GM12878 (cell line): ENCODE data around the gene ASCC2. TPM values are rescaled to one million over a fixed set of nuclear protein-coding genes. Genes with fewer than 3 reads are reported as not detected.

Source experiments
- ATAC-seq: fragments of 200-7000 bp; cut with Tn5 transposase; 3 replicates; pipeline ENCODE4 v1.9.1; 2020; ENCODE audit warnings: mild to moderate bottlenecking, moderate library complexity
- BruUV-seq: library from RNA; stranded (reverse); fragments of 400-500 nt; replicated peaks from 2 replicates; lab custom pipeline; 2021; lab: Mats Ljungman, UMichigan
- CTCF ChIA-PET: fragments of 300-600 bp; sonication (Branson Sonifier 250); formaldehyde crosslinking; extraction: SDS; loops from one replicate; lab custom pipeline; 2021; ENCODE audit warnings: inconsistent platforms; lab: Yijun Ruan, JAX
- POLR2A ChIA-PET: fragments of 350-600 bp; formaldehyde crosslinking; extraction: SDS; loops from one replicate; lab custom pipeline; 2021; ENCODE audit warnings: inconsistent platforms; lab: Charles Lee
- RAD21 ChIA-PET: fragments of 300-600 bp; sonication (Branson Sonifier 250); formaldehyde crosslinking; loops from one replicate; lab custom pipeline; 2023; ENCODE audit warnings: antibody characterized with exemption; ENCODE audit not compliant: unreplicated experiment; lab: Charles Lee
- SMC1A ChIA-PET: fragments of 300-600 bp; sonication (Branson Sonifier 250); formaldehyde crosslinking; loops from one replicate; lab custom pipeline; 2023; ENCODE audit not compliant: unreplicated experiment, uncharacterized antibody; lab: Charles Lee
- DNase-seq: peaks from one replicate; pipeline ENCODE4 v3.0.0-alpha.2; 2011; ENCODE audit warnings: low read depth, low spot score
- FAIRE-seq: peaks from 3 replicates; lab custom pipeline; 2011; peaks lifted over from hg19 to GRCh38; lab: Jason Lieb, UNC
- H2AFZ ChIP-seq: 2 replicates; pipeline ENCODE4 v1.6.0; 2011; ENCODE audit warnings: low read depth, low read length, control low read depth; ENCODE audit not compliant: control insufficient read depth
- H3K27ac ChIP-seq: 2 replicates; pipeline ENCODE4 v1.5.1; 2011; ENCODE audit warnings: control low read depth; ENCODE audit not compliant: control insufficient read depth, insufficient read depth
- H3K27me3 ChIP-seq, 2 experiments: replicated peaks in 1 of 2; 2 replicates each; pipeline versions ENCODE4 v1.6.0 to v1.6.1; 2011; ENCODE audit warnings: low read length in 1 of 2; ENCODE audit not compliant: control insufficient read depth in 2 of 2, insufficient read depth in 2 of 2
- H3K36me3 ChIP-seq, 2 experiments: 2 replicates each; pipeline ENCODE4 v1.5.1; 2011; ENCODE audit warnings: low read length in 1 of 2; ENCODE audit not compliant: control insufficient read depth in 2 of 2, insufficient read depth in 2 of 2
- H3K4me1 ChIP-seq: 2 replicates; pipeline ENCODE4 v1.6.1; 2011; ENCODE audit warnings: mild to moderate bottlenecking, low read length, moderate library complexity, mixed read lengths; ENCODE audit not compliant: control insufficient read depth, insufficient read depth
- H3K4me2 ChIP-seq: 2 replicates; pipeline ENCODE4 v1.6.0; 2011; ENCODE audit warnings: control low read depth; ENCODE audit not compliant: control insufficient read depth, insufficient read depth
- H3K4me3 ChIP-seq: fragments of 200-600 bp; sonication (generic); 2 replicates; pipeline ENCODE4 v1.5.1; 2016
- H3K79me2 ChIP-seq: 2 replicates; pipeline ENCODE4 v1.6.0; 2011; ENCODE audit warnings: low read length; ENCODE audit not compliant: control insufficient read depth, insufficient read depth
- H3K9ac ChIP-seq: 2 replicates; pipeline ENCODE4 v1.8.0; 2011; ENCODE audit warnings: low read length, control low read depth, mixed read lengths; ENCODE audit not compliant: control insufficient read depth, insufficient read depth
- H3K9me3 ChIP-seq: replicated peaks from 3 replicates; pipeline ENCODE4 v1.5.1; 2011; ENCODE audit warnings: mild to moderate bottlenecking, low read length; ENCODE audit not compliant: control insufficient read depth, insufficient read depth
- H4K20me1 ChIP-seq: 2 replicates; pipeline ENCODE4 v1.6.0; 2011; ENCODE audit not compliant: control insufficient read depth, insufficient read depth
- ASH2L ChIP-seq: fragments of 300-600, 200-600 bp; sonication (generic); IDR thresholded peaks from 2 replicates; pipeline ENCODE4 v1.6.1; 2017; ENCODE audit warnings: low read depth, mild to moderate bottlenecking, borderline replicate concordance
- BCL11A ChIP-seq: IDR thresholded peaks from 2 replicates; pipeline ENCODE4 v1.6.1; 2011; ENCODE audit warnings: low read depth, low read length
- EED ChIP-seq: sonication (generic); IDR thresholded peaks from 2 replicates; pipeline ENCODE4 v1.6.1; 2016; ENCODE audit warnings: antibody characterized with exemption, low read depth
- HDAC2 ChIP-seq: fragments of 200-600 bp; sonication (generic); IDR thresholded peaks from 2 replicates; pipeline ENCODE4 v1.6.1; 2017
- HSF1 ChIP-seq: fragments of 150-350 bp; IDR thresholded peaks from 2 replicates; pipeline ENCODE4 v1.6.1; 2014; ENCODE audit warnings: mild to moderate bottlenecking, low read depth, low read length
- MTA2 ChIP-seq: fragments of 450-650 bp; IDR thresholded peaks from 2 replicates; pipeline ENCODE4 v1.6.1; 2016; ENCODE audit warnings: low read depth, mild to moderate bottlenecking, moderate library complexity
- SIN3A ChIP-seq: IDR thresholded peaks from 2 replicates; pipeline ENCODE4 v1.6.1; 2012; ENCODE audit warnings: low read depth, low read length, improper control_type of control experiment
- STAT1 ChIP-seq: fragments of 450-650 bp; conservative IDR thresholded peaks from 2 replicates; pipeline ENCODE4 v1.6.1; 2014; ENCODE audit warnings: antibody characterized with exemption, mild to moderate bottlenecking
- STAT3 ChIP-seq: IDR thresholded peaks from 2 replicates; pipeline ENCODE4 v1.6.1; 2011; ENCODE audit warnings: low read depth, low read length, improper control_type of control experiment
- TAF1 ChIP-seq: IDR thresholded peaks from 2 replicates; pipeline ENCODE4 v1.6.1; 2011; ENCODE audit warnings: mild to moderate bottlenecking, low read depth, low read length, borderline replicate concordance
- TCF12 ChIP-seq: IDR thresholded peaks from 2 replicates; pipeline ENCODE4 v1.6.1; 2011; ENCODE audit warnings: low read depth, mild to moderate bottlenecking, low read length
- YY1 ChIP-seq: IDR thresholded peaks from 2 replicates; pipeline ENCODE4 v1.6.1; 2011; ENCODE audit warnings: low read depth, mild to moderate bottlenecking, low read length
- ZNF622 ChIP-seq: fragments of 450-650 bp; IDR thresholded peaks from 2 replicates; pipeline ENCODE4 v1.6.1; 2017; ENCODE audit warnings: mild to moderate bottlenecking, inconsistent platforms
- ZNF687 ChIP-seq: fragments of 450-650 bp; IDR thresholded peaks from 2 replicates; pipeline ENCODE4 v1.6.1; 2017; ENCODE audit warnings: mild to moderate bottlenecking, moderate library complexity
- WGBS: methylation state at CpG from one replicate; pipeline ENCODE4 v1.1.6; 2016; ENCODE audit warnings: low lambda C conversion rate; ENCODE audit not compliant: insufficient replicate concordance, insufficient coverage; ENCODE audit errors: missing lambda C conversion rate; 5-methylcytosine and 5-hydroxymethylcytosine counted together
- in situ Hi-C: fragments of 300-500 bp; cut with MboI; formaldehyde crosslinking; loops from 9 replicates; pipeline ENCODE4 v1.14.3; 2018; ENCODE audit warnings: mixed read lengths
- intact Hi-C: fragments of 100-400 bp; cut with micrococcal nuclease; formaldehyde crosslinking; loops from one replicate; pipeline ENCODE4 v1.14.2; 2022; ENCODE audit not compliant: unreplicated experiment
- polyA plus RNA-seq, 11 experiments: library from polyadenylated mRNA; depleted of rRNA in 4 of 11; unstranded in 6 of 11; stranded (reverse) in 5 of 11; fragments of >200 nt; fragmentation: Nextera tagmentation in 4 of 11; fragmentation: Illumina TruSeq in 1 of 11; extraction: Ambion mirVana in 4 of 11; extraction: Trizol in 1 of 11; gene quantifications; 1 replicate in 1 of 11; 2 replicates in 10 of 11; pipeline versions ENCODE4 v1.2.1 to v1.2.3, GENCODE V29; 2011 to 2016; ENCODE audit warnings: inconsistent platforms in 2 of 11, missing spikeins in 2 of 11, low read depth in 1 of 11
- total RNA-seq, 4 experiments: library from RNA; depleted of rRNA in 3 of 4; stranded (reverse); fragments of >200 nt in 3 of 4; fragmentation: Illumina TruSeq in 1 of 4; extraction: Trizol in 1 of 4; gene quantifications; 2 replicates each; pipeline versions ENCODE4 v1.2.1 to v1.2.3, GENCODE V29; 2013 to 2021
- TF ChIP-seq, protein P1 (sequence below): fragments of 450-650 bp; IDR thresholded peaks from 2 replicates; pipeline ENCODE4 v1.6.1; 2017; ENCODE audit warnings: low read depth, mild to moderate bottlenecking, moderate library complexity
- TF ChIP-seq, protein P2 (sequence below): fragments of 450-650 bp; formaldehyde crosslinking; IDR thresholded peaks from 2 replicates; pipeline ENCODE4 v1.4.0; 2020; ENCODE audit warnings: mild to moderate bottlenecking, moderate library complexity

ASCC2 gene
- total and polyA plus RNA-seq, 10 of the 15 experiments (the other 5 are each of a cell fraction or from before 2014, with no cell fraction given) = 5.3 to 91.4 (median 56.5) TPM

DNA sequence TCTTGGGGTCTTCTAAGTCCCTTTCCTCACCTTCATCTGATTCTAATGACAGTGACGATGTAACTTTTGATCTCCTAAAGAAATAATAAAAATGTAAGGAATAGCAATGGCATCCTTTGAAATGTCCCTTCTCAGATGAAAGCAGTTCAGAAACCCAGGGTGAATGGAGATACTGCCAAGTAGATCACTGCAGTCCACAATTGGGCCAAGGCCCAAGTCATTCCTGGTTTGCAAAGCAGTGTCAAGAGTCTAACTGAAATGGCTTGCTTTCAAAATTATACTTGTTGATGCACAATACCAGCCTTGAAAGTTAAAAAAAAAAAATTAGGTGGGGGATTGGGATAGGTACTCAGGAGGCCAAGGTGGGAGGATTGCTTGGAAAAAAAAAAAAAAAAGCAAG, 20.4 kb downstream of the ASCC2 start:
- no peak for ATAC-seq
- no peak overlapping the region for H3K27ac ChIP-seq
- SMC1A ChIA-PET = no interaction called here
- no peak overlapping the region for H3K9ac ChIP-seq
- 88% methylated on average over 1 of the region's 1 CpG for WGBS
- DNase-seq = no peak
- H3K4me2 ChIP-seq = no peak overlapping the region
- in situ Hi-C loops (no loop called here), intact Hi-C loops (no loop called here)
- RAD21 ChIA-PET = no interaction called here
- FAIRE-seq = no peak
- no peaks in the 10 kb centered on the region for H3K9me3 ChIP-seq
- peaks cover 7 to 45% of the 10 kb centered on the region in 2 experiments; a peak in 3 of 4 replicates for H3K36me3 ChIP-seq
- H2AFZ ChIP-seq = no peak overlapping the region
- CTCF ChIA-PET = interaction anchor here (1.4 kb wide), 1 partner anchor 188 kb away, joined by 3 read pairs; no protein-coding TSS in a partner anchor
- no peak overlapping the region for H3K4me3 ChIP-seq
- H3K4me1 ChIP-seq = peaks cover 7% of the 10 kb centered on the region; the same call in 1 of the 2 replicates
- POLR2A ChIA-PET = no interaction called here
- no TSS peak for BruUV-seq
- H3K79me2 ChIP-seq = no peaks in the 10 kb centered on the region
- no peaks in the 10 kb centered on the region for H3K27me3 ChIP-seq
- no peaks in the 10 kb centered on the region for H4K20me1 ChIP-seq
- TF ChIP-seq BCL11A = no peak
- no peak for TF ChIP-seq TCF12
- no peak for TF ChIP-seq YY1
- no peak for TF ChIP-seq ZNF622
- no peak for TF ChIP-seq STAT1
- no peak for TF ChIP-seq ASH2L
- TF ChIP-seq MTA2 = no peak
- TF ChIP-seq HDAC2 = no peak
- TF ChIP-seq, protein P1, sequence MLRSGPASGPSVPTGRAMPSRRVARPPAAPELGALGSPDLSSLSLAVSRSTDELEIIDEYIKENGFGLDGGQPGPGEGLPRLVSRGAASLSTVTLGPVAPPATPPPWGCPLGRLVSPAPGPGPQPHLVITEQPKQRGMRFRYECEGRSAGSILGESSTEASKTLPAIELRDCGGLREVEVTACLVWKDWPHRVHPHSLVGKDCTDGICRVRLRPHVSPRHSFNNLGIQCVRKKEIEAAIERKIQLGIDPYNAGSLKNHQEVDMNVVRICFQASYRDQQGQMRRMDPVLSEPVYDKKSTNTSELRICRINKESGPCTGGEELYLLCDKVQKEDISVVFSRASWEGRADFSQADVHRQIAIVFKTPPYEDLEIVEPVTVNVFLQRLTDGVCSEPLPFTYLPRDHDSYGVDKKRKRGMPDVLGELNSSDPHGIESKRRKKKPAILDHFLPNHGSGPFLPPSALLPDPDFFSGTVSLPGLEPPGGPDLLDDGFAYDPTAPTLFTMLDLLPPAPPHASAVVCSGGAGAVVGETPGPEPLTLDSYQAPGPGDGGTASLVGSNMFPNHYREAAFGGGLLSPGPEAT = no peak
- TF ChIP-seq EED = no peak
- no peak for TF ChIP-seq STAT3
- TF ChIP-seq, protein P2, sequence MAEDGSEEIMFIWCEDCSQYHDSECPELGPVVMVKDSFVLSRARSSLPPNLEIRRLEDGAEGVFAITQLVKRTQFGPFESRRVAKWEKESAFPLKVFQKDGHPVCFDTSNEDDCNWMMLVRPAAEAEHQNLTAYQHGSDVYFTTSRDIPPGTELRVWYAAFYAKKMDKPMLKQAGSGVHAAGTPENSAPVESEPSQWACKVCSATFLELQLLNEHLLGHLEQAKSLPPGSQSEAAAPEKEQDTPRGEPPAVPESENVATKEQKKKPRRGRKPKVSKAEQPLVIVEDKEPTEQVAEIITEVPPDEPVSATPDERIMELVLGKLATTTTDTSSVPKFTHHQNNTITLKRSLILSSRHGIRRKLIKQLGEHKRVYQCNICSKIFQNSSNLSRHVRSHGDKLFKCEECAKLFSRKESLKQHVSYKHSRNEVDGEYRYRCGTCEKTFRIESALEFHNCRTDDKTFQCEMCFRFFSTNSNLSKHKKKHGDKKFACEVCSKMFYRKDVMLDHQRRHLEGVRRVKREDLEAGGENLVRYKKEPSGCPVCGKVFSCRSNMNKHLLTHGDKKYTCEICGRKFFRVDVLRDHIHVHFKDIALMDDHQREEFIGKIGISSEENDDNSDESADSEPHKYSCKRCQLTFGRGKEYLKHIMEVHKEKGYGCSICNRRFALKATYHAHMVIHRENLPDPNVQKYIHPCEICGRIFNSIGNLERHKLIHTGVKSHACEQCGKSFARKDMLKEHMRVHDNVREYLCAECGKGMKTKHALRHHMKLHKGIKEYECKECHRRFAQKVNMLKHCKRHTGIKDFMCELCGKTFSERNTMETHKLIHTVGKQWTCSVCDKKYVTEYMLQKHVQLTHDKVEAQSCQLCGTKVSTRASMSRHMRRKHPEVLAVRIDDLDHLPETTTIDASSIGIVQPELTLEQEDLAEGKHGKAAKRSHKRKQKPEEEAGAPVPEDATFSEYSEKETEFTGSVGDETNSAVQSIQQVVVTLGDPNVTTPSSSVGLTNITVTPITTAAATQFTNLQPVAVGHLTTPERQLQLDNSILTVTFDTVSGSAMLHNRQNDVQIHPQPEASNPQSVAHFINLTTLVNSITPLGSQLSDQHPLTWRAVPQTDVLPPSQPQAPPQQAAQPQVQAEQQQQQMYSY (CRISPR knock-in tag) = no peak
- TF ChIP-seq ZNF687 = no peak
- TF ChIP-seq TAF1 = no peak
- TF ChIP-seq SIN3A = no peak
- no peak for TF ChIP-seq HSF1
